Measurements from ENCODE around the gene KLHL24. TPM values are rescaled to one million over a fixed set of nuclear protein-coding genes. Genes with fewer than 3 reads are reported as not detected.

The KLHL24 gene
- total and polyA plus RNA-seq, 7 donors: 8.8 to 201 (median 144) TPM

- no peak overlapping the region for H3K27ac ChIP-seq
- H3K4me3 ChIP-seq: no peak overlapping the region
- TF ChIP-seq CTCF (IDR thresholded peaks at IDR 0.05) (no peak), POLR2A (IDR thresholded peaks at IDR 0.05) (no peak), EP300 (IDR thresholded peaks at IDR 0.05) (no peak), POLR2AphosphoS5 (IDR thresholded peaks at IDR 0.05) (no peak)
- DNase-seq: no peak
- no peaks in the 10 kb centered on the region for H3K4me1 ChIP-seq
- H3K27me3 ChIP-seq: no peaks in the 10 kb centered on the region
- no peaks in the 10 kb centered on the region for H3K9me3 ChIP-seq
- intact Hi-C loops (cut with DNase I): no loop called here
- H3K36me3 ChIP-seq: peaks cover 0 to 95% (median 27%) of the 10 kb centered on the region in 4 donors
- 72 to 88% methylated on average over 6 of the region's 6 CpGs for WGBS, 2 donors
These were observed 90.0 kb downstream of the KLHL24 start for GRCh38 chr3:183725387-183725786.

- DNase-seq: no peak
- WGBS, 2 donors: 98 to 99% methylated on average over 1 of the region's 1 CpG
- no peaks in the 10 kb centered on the region for H3K4me1 ChIP-seq
- no peaks in the 10 kb centered on the region for H3K9me3 ChIP-seq
- no peak overlapping the region for H3K27ac ChIP-seq
- peaks cover 0 to 89% (median 21%) of the 10 kb centered on the region in 4 donors for H3K36me3 ChIP-seq
- no peaks in the 10 kb centered on the region for H3K27me3 ChIP-seq
- no peak for TF ChIP-seq CTCF (IDR thresholded peaks at IDR 0.05)
- no peak for TF ChIP-seq POLR2AphosphoS5 (IDR thresholded peaks at IDR 0.05)
- TF ChIP-seq EP300 (IDR thresholded peaks at IDR 0.05): no peak
- TF ChIP-seq POLR2A (IDR thresholded peaks at IDR 0.05): no peak
- intact Hi-C loops (cut with DNase I): no loop called here
- no peak overlapping the region for H3K4me3 ChIP-seq
These were observed 92.8 kb downstream of the KLHL24 start for GRCh38 chr3:183728204-183728603.

- DNase-seq: no peak
- peaks cover 0 to 82% (median 17%) of the 10 kb centered on the region in 4 donors for H3K36me3 ChIP-seq
- intact Hi-C loops (cut with DNase I): no loop called here
- TF ChIP-seq EP300 (IDR thresholded peaks at IDR 0.05): no peak
- no peak for TF ChIP-seq POLR2AphosphoS5 (IDR thresholded peaks at IDR 0.05)
- TF ChIP-seq POLR2A (IDR thresholded peaks at IDR 0.05): no peak
- TF ChIP-seq CTCF (IDR thresholded peaks at IDR 0.05): no peak
- H3K9me3 ChIP-seq: no peaks in the 10 kb centered on the region
- WGBS, 2 donors: 95 to 98% methylated on average over 2 of the region's 2 CpGs
- no peak overlapping the region for H3K4me3 ChIP-seq
- H3K4me1 ChIP-seq: no peaks in the 10 kb centered on the region
- no peaks in the 10 kb centered on the region for H3K27me3 ChIP-seq
- no peak overlapping the region for H3K27ac ChIP-seq
These were observed 94.9 kb downstream of the KLHL24 start for GRCh38 chr3:183730361-183730760.

GRCh38 chr3:183731611-183732010 is 96.2 kb downstream of the KLHL24 start:
- H3K4me1 ChIP-seq: no peaks in the 10 kb centered on the region
- H3K27ac ChIP-seq: no peak overlapping the region
- H3K9me3 ChIP-seq: no peaks in the 10 kb centered on the region
- H3K36me3 ChIP-seq: peaks cover 0 to 77% (median 17%) of the 10 kb centered on the region in 4 donors
- intact Hi-C loops (cut with DNase I): no loop called here
- H3K4me3 ChIP-seq: no peak overlapping the region
- 20 to 71% methylated on average over 5 of the region's 5 CpGs for WGBS, 2 donors
- TF ChIP-seq POLR2AphosphoS5 (IDR thresholded peaks at IDR 0.05) (no peak), POLR2A (IDR thresholded peaks at IDR 0.05) (no peak), EP300 (IDR thresholded peaks at IDR 0.05) (no peak), CTCF (IDR thresholded peaks at IDR 0.05) (no peak)
- no peak for DNase-seq
- no peaks in the 10 kb centered on the region for H3K27me3 ChIP-seq

GRCh38 chr3:183733553-183733952 is 98.1 kb downstream of the KLHL24 start:
- intact Hi-C loops (cut with DNase I): no loop called here
- TF ChIP-seq CTCF (IDR thresholded peaks at IDR 0.05) (no peak), POLR2AphosphoS5 (IDR thresholded peaks at IDR 0.05) (no peak), EP300 (IDR thresholded peaks at IDR 0.05) (no peak), POLR2A (IDR thresholded peaks at IDR 0.05) (no peak)
- no peaks in the 10 kb centered on the region for H3K27me3 ChIP-seq
- H3K27ac ChIP-seq: no peak overlapping the region
- H3K36me3 ChIP-seq: peaks cover 0 to 73% (median 14%) of the 10 kb centered on the region in 4 donors
- H3K4me3 ChIP-seq: no peak overlapping the region
- H3K9me3 ChIP-seq: no peaks in the 10 kb centered on the region
- no peaks in the 10 kb centered on the region for H3K4me1 ChIP-seq
- DNase-seq: no peak
- WGBS, 2 donors: 78 to 85% methylated on average over 7 of the region's 7 CpGs

Measured in sigmoid colon (tissue), 7 donors.